AG10803 (cell line): Measurements from ENCODE around the gene MKRN2OS.
A peak's percentile ranks its signal among the peaks of the same experiment; 100 is the strongest.

Experiments used
- DNase-seq: peaks from one replicate; pipeline ENCODE4 v3.0.0; 2010; ENCODE audit warnings: low read depth
- H3K4me3 ChIP-seq: 2 replicates; pipeline ENCODE4 v1.5.1; 2011; ENCODE audit warnings: mild to moderate bottlenecking, low read length, control low read depth
- CTCF ChIP-seq: conservative IDR thresholded peaks from 2 replicates; pipeline ENCODE4 v1.5.1; 2011; ENCODE audit warnings: mild to moderate bottlenecking, low read length, control low read depth, inconsistent platforms

The MKRN2OS gene

GRCh38 chr3:12568747-12569146, 23.4 kb upstream of the MKRN2OS start:
- no peak for TF ChIP-seq CTCF
- no peak for DNase-seq
- H3K4me3 ChIP-seq = no peak overlapping the region

- no peak overlapping the region for H3K4me3 ChIP-seq
- DNase-seq = no peak
- no peak for TF ChIP-seq CTCF
Measured at GRCh38 chr3:12566976-12567375, 21.7 kb upstream of the MKRN2OS start.

GRCh38 chr3:12562451-12562850, 17.2 kb upstream of the MKRN2OS start:
- TF ChIP-seq CTCF = no peak
- H3K4me3 ChIP-seq = no peak overlapping the region
- DNase-seq = no peak

- DNase-seq = no peak
- H3K4me3 ChIP-seq = no peak overlapping the region
- no peak for TF ChIP-seq CTCF
Measured at GRCh38 chr3:12561397-12561796, 16.1 kb upstream of the MKRN2OS start.

- TF ChIP-seq CTCF = no peak
- no peak overlapping the region for H3K4me3 ChIP-seq
- no peak for DNase-seq
Measured at GRCh38 chr3:12560505-12561190, 15.3 kb upstream of the MKRN2OS start.

- H3K4me3 ChIP-seq = no peak overlapping the region
- no peak for DNase-seq
- TF ChIP-seq CTCF = no peak
Measured at GRCh38 chr3:12559520-12559919, 14.2 kb upstream of the MKRN2OS start.

GRCh38 chr3:12558706-12559105, 13.4 kb upstream of the MKRN2OS start:
- DNase-seq = no peak
- no peak for TF ChIP-seq CTCF
- H3K4me3 ChIP-seq = peak overlapping the region; percentile 71
